ENCODE results near the gene ENSA. TPM values are rescaled to one million over a fixed set of nuclear protein-coding genes. Genes with fewer than 3 reads are reported as not detected.
"Not testable (repeated sequence)": the region's sequence is repeated elsewhere in the genome, so short reads cannot be mapped to it uniquely, and the experiment has no call there.

The ENSA gene
- total RNA-seq, 1 experiment from 2014 or later: 178 TPM

DNA sequence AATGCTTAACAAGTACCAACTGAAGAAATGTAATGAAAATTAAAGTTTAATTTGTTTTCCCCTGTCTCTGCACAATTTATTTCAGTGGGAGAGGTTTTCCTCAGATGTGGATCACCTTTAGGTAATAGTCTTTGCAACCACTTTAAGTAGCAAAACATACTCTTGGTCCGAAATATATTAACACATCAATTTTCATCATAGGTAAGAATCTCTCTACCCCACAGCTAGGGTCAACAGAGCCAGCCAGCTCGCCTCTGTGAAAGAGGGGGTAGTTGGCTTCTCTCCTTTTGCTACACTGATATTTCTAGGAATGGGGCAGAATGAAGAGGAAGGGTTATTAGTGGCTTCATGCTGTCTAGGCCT, 25.2 kb downstream of the ENSA start:
- no peak for DNase-seq
- Mint-ChIP-seq H3K27ac (ENCODE audit: unreplicated experiment) (peak overlapping the region; percentile 95), H3K9me3 (ENCODE audit: unreplicated experiment) (no peaks in the 10 kb centered on the region), H3K27me3 (ENCODE audit: insufficient read depth, unreplicated experiment) (no peaks in the 10 kb centered on the region), H3K4me1 (ENCODE audit: low read depth, unreplicated experiment) (peaks cover 16% of the 10 kb centered on the region), H3K4me3 (ENCODE audit: unreplicated experiment) (no peak overlapping the region), H3K36me3 (ENCODE audit: insufficient read depth, unreplicated experiment) (peaks cover 6% of the 10 kb centered on the region)
- H3K36me3 ChIP-seq (ENCODE audit: control insufficient read depth, insufficient read depth, low read length): no peaks in the 10 kb centered on the region
- H3K27me3 ChIP-seq (replicated peaks; ENCODE audit: control insufficient read depth, insufficient read depth, low read length): no peaks in the 10 kb centered on the region
- BruUV-seq (replicated peaks): TSS peak; percentile 96
- H3K4me3 ChIP-seq (ENCODE audit: low read depth, low read length): no peak overlapping the region
- H3K4me1 ChIP-seq: peaks cover 15% of the 10 kb centered on the region
- POLR2A ChIA-PET: interaction anchor here (0.6 to 2.4 kb wide), 5 partner anchors 17 to 42 kb away, joined by 3 to 16 read pairs (median 6); partner anchors contain the start of genes ENSA and MCL1
- TF ChIP-seq, protein P1, sequence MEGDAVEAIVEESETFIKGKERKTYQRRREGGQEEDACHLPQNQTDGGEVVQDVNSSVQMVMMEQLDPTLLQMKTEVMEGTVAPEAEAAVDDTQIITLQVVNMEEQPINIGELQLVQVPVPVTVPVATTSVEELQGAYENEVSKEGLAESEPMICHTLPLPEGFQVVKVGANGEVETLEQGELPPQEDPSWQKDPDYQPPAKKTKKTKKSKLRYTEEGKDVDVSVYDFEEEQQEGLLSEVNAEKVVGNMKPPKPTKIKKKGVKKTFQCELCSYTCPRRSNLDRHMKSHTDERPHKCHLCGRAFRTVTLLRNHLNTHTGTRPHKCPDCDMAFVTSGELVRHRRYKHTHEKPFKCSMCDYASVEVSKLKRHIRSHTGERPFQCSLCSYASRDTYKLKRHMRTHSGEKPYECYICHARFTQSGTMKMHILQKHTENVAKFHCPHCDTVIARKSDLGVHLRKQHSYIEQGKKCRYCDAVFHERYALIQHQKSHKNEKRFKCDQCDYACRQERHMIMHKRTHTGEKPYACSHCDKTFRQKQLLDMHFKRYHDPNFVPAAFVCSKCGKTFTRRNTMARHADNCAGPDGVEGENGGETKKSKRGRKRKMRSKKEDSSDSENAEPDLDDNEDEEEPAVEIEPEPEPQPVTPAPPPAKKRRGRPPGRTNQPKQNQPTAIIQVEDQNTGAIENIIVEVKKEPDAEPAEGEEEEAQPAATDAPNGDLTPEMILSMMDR (IDR thresholded peaks at IDR 0.05; ENCODE audit: insufficient read depth in 1 of 2, low read depth in 1 of 2, low read length in 1 of 2, severe bottlenecking in 1 of 2, unreplicated experiment in 1 of 2): no peak
- intact Hi-C loops (cut with micrococcal nuclease; ENCODE audit: unreplicated experiment): loop anchor here (2.0 kb wide), 1 partner anchor 25 kb away; the partner anchor contains the start of gene MCL1
- CTCF ChIA-PET: interaction anchor here (1.5 kb wide), 1 partner anchor 43 kb away, joined by 3 read pairs; no protein-coding TSS in a partner anchor
- no peaks in the 10 kb centered on the region for H3K9me3 ChIP-seq

DNA sequence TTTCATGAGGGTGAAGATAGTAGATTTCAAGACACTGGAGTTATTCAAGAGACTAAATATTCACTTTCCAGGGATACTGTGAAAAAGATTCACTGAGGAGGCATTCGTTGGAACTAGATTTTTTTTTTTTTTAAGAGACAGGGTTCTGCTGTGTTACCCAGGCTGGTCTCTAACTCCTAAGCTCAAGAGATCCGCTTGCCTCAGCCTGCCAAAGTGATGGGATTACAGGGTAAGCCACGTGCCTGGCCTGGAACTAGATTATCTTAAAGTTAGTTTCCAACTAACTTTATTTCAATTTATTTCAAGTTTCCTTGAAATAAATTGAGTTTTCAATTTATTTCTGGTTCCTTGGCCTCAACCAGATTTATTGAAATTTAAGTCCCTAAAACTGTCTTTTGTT, 25.7 kb downstream of the ENSA start:
- no peak overlapping the region for H3K4me3 ChIP-seq (ENCODE audit: low read depth, low read length)
- intact Hi-C loops (cut with micrococcal nuclease; ENCODE audit: unreplicated experiment): loop anchor here (2.0 kb wide), 1 partner anchor 25 kb away; the partner anchor contains the start of gene MCL1
- peaks cover 6% of the 10 kb centered on the region for H3K36me3 Mint-ChIP-seq (ENCODE audit: insufficient read depth, unreplicated experiment)
- no peaks in the 10 kb centered on the region for H3K9me3 Mint-ChIP-seq (ENCODE audit: unreplicated experiment)
- BruUV-seq (replicated peaks): no TSS peak
- H3K4me3 Mint-ChIP-seq (ENCODE audit: unreplicated experiment): no peak overlapping the region
- no peaks in the 10 kb centered on the region for H3K9me3 ChIP-seq
- H3K27me3 ChIP-seq (replicated peaks; ENCODE audit: control insufficient read depth, insufficient read depth, low read length): no peaks in the 10 kb centered on the region
- TF ChIP-seq, protein P1 (IDR thresholded peaks at IDR 0.05; ENCODE audit: insufficient read depth in 1 of 2, low read depth in 1 of 2, low read length in 1 of 2, severe bottlenecking in 1 of 2, unreplicated experiment in 1 of 2): no peak
- peaks cover 16% of the 10 kb centered on the region for H3K4me1 Mint-ChIP-seq (ENCODE audit: low read depth, unreplicated experiment)
- H3K4me1 ChIP-seq: peaks cover 15% of the 10 kb centered on the region
- ChIA-PET POLR2A (interaction anchor here (1.0 to 2.4 kb wide), 3 partner anchors 24 to 41 kb away, joined by 3 to 16 read pairs (median 5); partner anchors contain the start of genes ENSA and MCL1), CTCF (no interaction called here)
- peak overlapping the region; percentile 95 for H3K27ac Mint-ChIP-seq (ENCODE audit: unreplicated experiment)
- H3K36me3 ChIP-seq (ENCODE audit: control insufficient read depth, insufficient read depth, low read length): no peaks in the 10 kb centered on the region
- no peak for DNase-seq
- H3K27me3 Mint-ChIP-seq (ENCODE audit: insufficient read depth, unreplicated experiment): no peaks in the 10 kb centered on the region

DNA sequence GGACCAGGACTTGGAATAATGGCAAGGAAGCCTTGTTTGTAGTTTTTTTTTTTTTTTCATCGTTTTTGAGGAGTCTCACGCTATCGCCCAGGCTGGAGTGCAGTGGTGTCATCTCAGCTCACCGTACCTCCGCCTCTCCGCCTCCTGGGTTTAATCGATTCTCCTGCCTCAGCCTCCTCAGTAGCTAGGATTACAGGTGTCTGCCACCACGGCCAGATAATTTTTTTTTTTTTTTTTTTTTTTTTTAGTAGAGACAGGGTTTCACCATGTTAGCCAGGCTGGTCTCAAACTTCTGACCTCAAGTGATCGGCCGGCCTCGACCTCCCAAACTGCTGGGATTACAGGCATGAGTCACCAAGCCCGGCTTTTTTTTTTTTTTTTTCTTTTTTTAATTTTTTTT, 27.0 kb downstream of the ENSA start:
- BruUV-seq (replicated peaks); H3K9me3 Mint-ChIP-seq (ENCODE audit: unreplicated experiment); H3K36me3 Mint-ChIP-seq (ENCODE audit: insufficient read depth, unreplicated experiment); H3K4me3 Mint-ChIP-seq (ENCODE audit: unreplicated experiment); DNase-seq; H3K27ac Mint-ChIP-seq (ENCODE audit: unreplicated experiment); POLR2A ChIA-PET; H3K36me3 ChIP-seq (ENCODE audit: control insufficient read depth, insufficient read depth, low read length); H3K4me3 ChIP-seq (ENCODE audit: low read depth, low read length); H3K9me3 ChIP-seq; H3K27me3 ChIP-seq (replicated peaks; ENCODE audit: control insufficient read depth, insufficient read depth, low read length); intact Hi-C loops (cut with micrococcal nuclease; ENCODE audit: unreplicated experiment); H3K27me3 Mint-ChIP-seq (ENCODE audit: insufficient read depth, unreplicated experiment): not testable (repeated sequence)
- H3K4me1 Mint-ChIP-seq (ENCODE audit: low read depth, unreplicated experiment): peaks cover 16% of the 10 kb centered on the region
- peaks cover 15% of the 10 kb centered on the region for H3K4me1 ChIP-seq
- CTCF ChIA-PET: interaction anchor here (0.9 kb wide), 1 partner anchor 40 kb away, joined by 3 read pairs; no protein-coding TSS in a partner anchor

Data from Caco-2 (cell line).